ENCODE measurements around the gene GTF3A. TPM values are rescaled to one million over a fixed set of nuclear protein-coding genes. Genes with fewer than 3 reads are reported as not detected.

The GTF3A gene
- total and polyA plus RNA-seq, 7 donors: 141 to 285 (median 201) TPM

- 87 to 88% (median 88%) methylated on average over 11 of the region's 11 CpGs for WGBS, 3 donors
- no peak overlapping the region for H3K4me3 ChIP-seq
- DNase-seq (no peak), ATAC-seq (no peak)
- peaks cover 0 to 3% (median 0%) of the 10 kb centered on the region in 3 donors for H3K27me3 ChIP-seq (ENCODE audit: insufficient read depth in 3 of 3, low read length in 2 of 3)
- intact Hi-C loops (cut with DNase I): no loop called here
- no peaks in the 10 kb centered on the region for H3K9me3 ChIP-seq
- no peak for TF ChIP-seq CTCF (IDR thresholded peaks at IDR 0.05)
- no peaks in the 10 kb centered on the region for H3K36me3 ChIP-seq (ENCODE audit: insufficient read depth in 1 of 2, low read depth in 1 of 2)
- no peaks in the 10 kb centered on the region for H3K4me1 ChIP-seq
- H3K27ac ChIP-seq: no peak overlapping the region
Measured at GRCh38 chr13:27483421-27483820, 59.0 kb downstream of the GTF3A start.

Other genes starting within 250 kb of the GTF3A start
- gene RPL21, start 173.1 kb upstream of the GTF3A start, total RNA-seq: 100 to 1,000 TPM; 440 to 808 (median 733) TPM
- gene RPL21, start 173.1 kb upstream of the GTF3A start, polyA plus RNA-seq: 1,000 to 10,000 TPM in 2 of 3 donors, 100 to 1,000 TPM in 1; 914 to 1,432 (median 1,401) TPM
- 1 to 10 TPM; 2.6 to 6.4 (median 4.4) TPM for gene RASL11A, start 153.8 kb upstream of the GTF3A start, total RNA-seq
- gene RASL11A, start 153.8 kb upstream of the GTF3A start, polyA plus RNA-seq: 1 to 10 TPM; 2.3 to 3.3 (median 2.6) TPM
- gene MTIF3, start 25.9 kb downstream of the GTF3A start, total RNA-seq: 10 to 100 TPM; 48.1 to 72.4 (median 64.9) TPM
- 100 to 1,000 TPM in 2 of 3 donors, 10 to 100 TPM in 1; 84.8 to 166 (median 108) TPM for gene MTIF3, start 25.9 kb downstream of the GTF3A start, polyA plus RNA-seq
- 10 to 100 TPM in 1 of 4 donors, 1 to 10 TPM in 3; 5.3 to 10.0 (median 8.0) TPM for gene LNX2, start 195.9 kb downstream of the GTF3A start, total RNA-seq
- 1 to 10 TPM; 2.3 to 6.7 (median 2.6) TPM for gene LNX2, start 195.9 kb downstream of the GTF3A start, polyA plus RNA-seq
- gene POLR1D, start 197.3 kb downstream of the GTF3A start, total RNA-seq: 100 to 1,000 TPM in 3 of 4 donors, 10 to 100 TPM in 1; 92.5 to 128 (median 110) TPM
- gene POLR1D, start 197.3 kb downstream of the GTF3A start, polyA plus RNA-seq: 100 to 1,000 TPM; 112 to 205 (median 163) TPM